ENCODE results near the gene INPP5F. TPM values are rescaled to one million over a fixed set of nuclear protein-coding genes. Genes with fewer than 3 reads are reported as not detected.

Gene INPP5F
- total and polyA plus RNA-seq, 11 donors, result 3.0 to 9.9 (median 6.4) TPM

DNA sequence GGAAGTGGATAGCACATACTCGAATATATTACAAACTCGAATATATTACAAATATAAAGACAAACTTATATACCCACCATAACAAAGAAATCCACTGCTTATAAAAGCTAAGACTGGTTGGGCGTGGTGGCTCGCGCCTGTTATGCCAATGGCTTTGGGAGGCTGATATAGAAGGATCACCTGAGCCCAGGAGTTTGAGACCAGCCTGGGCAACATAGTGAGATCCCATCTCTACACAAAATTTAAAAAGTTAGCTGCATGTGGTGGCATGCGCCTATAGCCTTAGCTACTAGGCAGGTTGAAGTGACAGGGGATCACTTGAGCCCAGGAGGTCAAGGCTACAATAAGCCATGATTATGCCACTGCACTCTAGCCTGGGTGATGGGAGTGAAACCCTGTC is 126.4 kb downstream of the INPP5F start:
- TF ChIP-seq POLR2A (IDR thresholded peaks at IDR 0.05), result no peak
- TF ChIP-seq, protein P1, sequence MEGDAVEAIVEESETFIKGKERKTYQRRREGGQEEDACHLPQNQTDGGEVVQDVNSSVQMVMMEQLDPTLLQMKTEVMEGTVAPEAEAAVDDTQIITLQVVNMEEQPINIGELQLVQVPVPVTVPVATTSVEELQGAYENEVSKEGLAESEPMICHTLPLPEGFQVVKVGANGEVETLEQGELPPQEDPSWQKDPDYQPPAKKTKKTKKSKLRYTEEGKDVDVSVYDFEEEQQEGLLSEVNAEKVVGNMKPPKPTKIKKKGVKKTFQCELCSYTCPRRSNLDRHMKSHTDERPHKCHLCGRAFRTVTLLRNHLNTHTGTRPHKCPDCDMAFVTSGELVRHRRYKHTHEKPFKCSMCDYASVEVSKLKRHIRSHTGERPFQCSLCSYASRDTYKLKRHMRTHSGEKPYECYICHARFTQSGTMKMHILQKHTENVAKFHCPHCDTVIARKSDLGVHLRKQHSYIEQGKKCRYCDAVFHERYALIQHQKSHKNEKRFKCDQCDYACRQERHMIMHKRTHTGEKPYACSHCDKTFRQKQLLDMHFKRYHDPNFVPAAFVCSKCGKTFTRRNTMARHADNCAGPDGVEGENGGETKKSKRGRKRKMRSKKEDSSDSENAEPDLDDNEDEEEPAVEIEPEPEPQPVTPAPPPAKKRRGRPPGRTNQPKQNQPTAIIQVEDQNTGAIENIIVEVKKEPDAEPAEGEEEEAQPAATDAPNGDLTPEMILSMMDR (IDR thresholded peaks at IDR 0.05), result no peak
- DNase-seq, result no peak
- Histone ChIP-seq H3K4me1 (peaks cover 0 to 8% (median 0%) of the 10 kb centered on the region in 12 donors), H3K36me3 (peaks cover 0 to 99% (median 95%) of the 10 kb centered on the region in 9 donors), H3K27me3 (no peaks in the 10 kb centered on the region), H3K4me3 (no peak overlapping the region), H3K9me3 (no peaks in the 10 kb centered on the region), H3K27ac (no peak overlapping the region)
- WGBS, 4 donors, result 96 to 98% (median 98%) methylated on average over 6 of the region's 6 CpGs
- intact Hi-C loops (cut with DNase I), result loop anchor here in 3 of 10 donors (10.0 kb wide), 3 partner anchors 167 to 257 kb away; partner anchors contain the start of gene TIAL1 (in 1 of the 3)
- no peak for ATAC-seq

- ATAC-seq, result no peak
- Histone ChIP-seq H3K27me3 (no peaks in the 10 kb centered on the region), H3K27ac (no peak overlapping the region), H3K4me3 (no peak overlapping the region), H3K9me3 (no peaks in the 10 kb centered on the region), H3K36me3 (peaks cover 0 to 99% (median 91%) of the 10 kb centered on the region in 9 donors), H3K4me1 (peaks cover 0 to 8% (median 0%) of the 10 kb centered on the region in 12 donors)
- 88 to 92% (median 91%) methylated on average over 6 of the region's 6 CpGs for WGBS, 4 donors
- no peak for TF ChIP-seq POLR2A (IDR thresholded peaks at IDR 0.05)
- TF ChIP-seq, protein P1 (IDR thresholded peaks at IDR 0.05), result no peak
- DNase-seq, result no peak
- intact Hi-C loops (cut with DNase I), result loop anchor here in 3 of 10 donors (10.0 kb wide), 3 partner anchors 168 to 258 kb away; partner anchors contain the start of gene TIAL1 (in 1 of the 3)
Observed at GRCh38 chr10:119852822-119853221, 127.0 kb downstream of the INPP5F start.

GRCh38 chr10:119853574-119853973 is 127.7 kb downstream of the INPP5F start:
- DNase-seq, result no peak
- H3K9me3 ChIP-seq, result no peaks in the 10 kb centered on the region
- no peak overlapping the region for H3K27ac ChIP-seq
- no peak for TF ChIP-seq POLR2A (IDR thresholded peaks at IDR 0.05)
- TF ChIP-seq, protein P1 (IDR thresholded peaks at IDR 0.05), result no peak
- H3K4me1 ChIP-seq, result peaks cover 0 to 8% (median 0%) of the 10 kb centered on the region in 12 donors
- peaks cover 0 to 99% (median 90%) of the 10 kb centered on the region in 9 donors for H3K36me3 ChIP-seq
- ATAC-seq, result no peak
- intact Hi-C loops (cut with DNase I), result loop anchor here in 3 of 10 donors (10.0 kb wide), 3 partner anchors 169 to 259 kb away; partner anchors contain the start of gene TIAL1 (in 1 of the 3)
- no peak overlapping the region for H3K4me3 ChIP-seq
- 65 to 95% (median 79%) methylated on average over 1 of the region's 1 CpG for WGBS, 4 donors
- H3K27me3 ChIP-seq, result no peaks in the 10 kb centered on the region

GRCh38 chr10:119858063-119858462 is 132.2 kb downstream of the INPP5F start:
- Histone ChIP-seq H3K4me1 (peaks cover 0 to 9% (median 0%) of the 10 kb centered on the region in 12 donors), H3K9me3 (no peaks in the 10 kb centered on the region), H3K27me3 (no peaks in the 10 kb centered on the region), H3K27ac (no peak overlapping the region), H3K36me3 (peaks cover 0 to 58% (median 50%) of the 10 kb centered on the region in 9 donors), H3K4me3 (no peak overlapping the region)
- intact Hi-C loops (cut with DNase I), result loop anchor here (2.0 to 10.0 kb wide), 11 partner anchors 101 to 263 kb away; partner anchors contain the start of gene TIAL1 (in 1 of the 10)
- WGBS, 4 donors, result 62 to 84% (median 72%) methylated on average over 1 of the region's 1 CpG
- no peak for DNase-seq
- no peak for ATAC-seq
- TF ChIP-seq, protein P1 (IDR thresholded peaks at IDR 0.05), result no peak
- no peak for TF ChIP-seq POLR2A (IDR thresholded peaks at IDR 0.05)

Data from heart left ventricle (tissue), 16 donors.